ENCODE measurements around the gene PLEKHG4.

- TF ChIP-seq, protein P1, sequence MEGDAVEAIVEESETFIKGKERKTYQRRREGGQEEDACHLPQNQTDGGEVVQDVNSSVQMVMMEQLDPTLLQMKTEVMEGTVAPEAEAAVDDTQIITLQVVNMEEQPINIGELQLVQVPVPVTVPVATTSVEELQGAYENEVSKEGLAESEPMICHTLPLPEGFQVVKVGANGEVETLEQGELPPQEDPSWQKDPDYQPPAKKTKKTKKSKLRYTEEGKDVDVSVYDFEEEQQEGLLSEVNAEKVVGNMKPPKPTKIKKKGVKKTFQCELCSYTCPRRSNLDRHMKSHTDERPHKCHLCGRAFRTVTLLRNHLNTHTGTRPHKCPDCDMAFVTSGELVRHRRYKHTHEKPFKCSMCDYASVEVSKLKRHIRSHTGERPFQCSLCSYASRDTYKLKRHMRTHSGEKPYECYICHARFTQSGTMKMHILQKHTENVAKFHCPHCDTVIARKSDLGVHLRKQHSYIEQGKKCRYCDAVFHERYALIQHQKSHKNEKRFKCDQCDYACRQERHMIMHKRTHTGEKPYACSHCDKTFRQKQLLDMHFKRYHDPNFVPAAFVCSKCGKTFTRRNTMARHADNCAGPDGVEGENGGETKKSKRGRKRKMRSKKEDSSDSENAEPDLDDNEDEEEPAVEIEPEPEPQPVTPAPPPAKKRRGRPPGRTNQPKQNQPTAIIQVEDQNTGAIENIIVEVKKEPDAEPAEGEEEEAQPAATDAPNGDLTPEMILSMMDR (IDR thresholded peaks at IDR 0.05 in 2 of 3, conservative IDR thresholded peaks at IDR 0.05 in 1 of 3; ENCODE audit: control insufficient read depth in 2 of 3, extremely low read depth in 1 of 3, insufficient read depth in 1 of 3, low read depth in 3 of 3, low read length in 3 of 3): no peak
- TF ChIP-seq EP300 (IDR thresholded peaks at IDR 0.05; ENCODE audit: borderline replicate concordance in 1 of 2, control insufficient read depth in 1 of 2, low read depth in 2 of 2, low read length in 2 of 2): no peak
- no peak for TF ChIP-seq EZH2 (IDR thresholded peaks at IDR 0.05; ENCODE audit: borderline replicate concordance, control insufficient read depth, low read depth, low read length)
- no peak for TF ChIP-seq SRF (IDR thresholded peaks at IDR 0.05; ENCODE audit: low read depth in 2 of 2, low read length in 2 of 2)
- TF ChIP-seq RAD21 (IDR thresholded peaks at IDR 0.05; ENCODE audit: insufficient read depth, low read depth, low read length): no peak
Observed at GRCh38 chr16:67237396-67238277, 41.7 kb upstream of the PLEKHG4 start.
